Mucosa of descending colon (tissue), 3 donors: Measurements from ENCODE around the gene TTC33. TPM values are rescaled to one million over a fixed set of nuclear protein-coding genes. Genes with fewer than 3 reads are reported as not detected.
A peak's percentile ranks its signal among the peaks of the same experiment; 100 is the strongest.

Source experiments
- ATAC-seq: fragments of 200-7000 bp; cut with Tn5 transposase; one replicate; pipeline ENCODE4 v1.9.1; 2020; ENCODE audit warnings: mild to moderate bottlenecking, moderate library complexity
- DNase-seq, 3 donors: peaks; one replicate each; pipeline ENCODE4 v3.0.0-alpha.2; 2020
- H3K36me3 ChIP-seq: fragments of 200-600 bp; one replicate; pipeline ENCODE4 v1.8.0; 2021; ENCODE audit warnings: low read depth, mild to moderate bottlenecking
- H3K4me1 ChIP-seq: fragments of 200-600 bp; one replicate; pipeline ENCODE4 v1.8.0; 2021; ENCODE audit warnings: low read depth, mild to moderate bottlenecking
- H3K4me3 ChIP-seq: fragments of 200-600 bp; one replicate; pipeline ENCODE4 v1.8.0; 2021; ENCODE audit warnings: mild to moderate bottlenecking
- H3K9me3 ChIP-seq: fragments of 200-600 bp; one replicate; pipeline ENCODE4 v1.8.0; 2021; ENCODE audit warnings: mild to moderate bottlenecking
- CTCF ChIP-seq: fragments of 200-600 bp; IDR thresholded peaks from one replicate; pipeline ENCODE4 v1.8.0; 2022; ENCODE audit warnings: antibody characterized with exemption, mild to moderate bottlenecking
- intact Hi-C, 2 donors: fragments of 100-400 bp; cut with DNase I in 1 of 2; cut with micrococcal nuclease in 1 of 2; formaldehyde crosslinking; loops; one replicate each; pipeline versions ENCODE4 v1.11.0 to v1.11.1; 2022; cut with DNase I, micrococcal nuclease
- total RNA-seq, 3 donors: library from RNA; stranded (reverse); fragmentation: NEBNext Ultra II Directional in 2 of 3; extraction: Animal tissue kit (Norgen Biotek cat#: 25700) in 2 of 3; gene quantifications; one replicate each; pipeline versions ENCODE4 v1.2.1 to v1.2.4, GENCODE V29; 2021 to 2023
- donor health status: DM: no; HTN: no; CAD: no; lungs with moderate emphysema.
- donor health status: DM: no; HTN: no; CAD: no.
- donor health status: DM: no; HTN: yes; CAD: no.

Gene TTC33
- total RNA-seq, 3 donors from 2014 or later = 15.1 to 22.6 (median 17.2) TPM

DNA sequence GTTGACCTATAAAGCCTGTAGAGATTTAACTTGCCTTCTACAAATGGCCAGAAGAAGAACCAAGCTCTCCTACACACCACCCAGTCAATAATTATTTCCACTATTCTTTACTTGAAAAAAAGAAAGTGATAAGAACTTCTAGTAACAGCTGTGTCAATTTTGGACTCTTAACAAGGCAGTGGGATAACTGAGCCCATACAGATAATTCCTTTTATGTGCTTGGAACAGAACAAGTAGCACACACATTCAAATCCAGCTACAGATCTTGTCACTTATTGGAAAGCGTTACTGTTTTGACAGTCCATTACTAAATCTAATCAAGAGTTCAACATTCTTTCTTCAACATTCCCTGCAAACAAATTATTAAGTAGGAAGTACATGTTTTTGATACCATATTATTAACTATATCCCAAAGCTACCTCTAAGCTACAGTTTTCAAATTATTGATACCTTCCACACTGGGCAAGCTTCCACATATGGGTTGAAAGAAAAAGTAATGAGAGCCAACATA, 69.7 kb downstream of the TTC33 start:
- no peaks in the 10 kb centered on the region for H3K36me3 ChIP-seq
- no peak for TF ChIP-seq CTCF
- intact Hi-C loops = loop anchor here (5.0 to 10.0 kb wide), 4 partner anchors 244 to 971 kb away; no protein-coding TSS in a partner anchor
- ATAC-seq (no peak), DNase-seq (no peak)
- H3K4me1 ChIP-seq = peaks cover 26% of the 10 kb centered on the region
- no peaks in the 10 kb centered on the region for H3K9me3 ChIP-seq
- no peak overlapping the region for H3K4me3 ChIP-seq

DNA sequence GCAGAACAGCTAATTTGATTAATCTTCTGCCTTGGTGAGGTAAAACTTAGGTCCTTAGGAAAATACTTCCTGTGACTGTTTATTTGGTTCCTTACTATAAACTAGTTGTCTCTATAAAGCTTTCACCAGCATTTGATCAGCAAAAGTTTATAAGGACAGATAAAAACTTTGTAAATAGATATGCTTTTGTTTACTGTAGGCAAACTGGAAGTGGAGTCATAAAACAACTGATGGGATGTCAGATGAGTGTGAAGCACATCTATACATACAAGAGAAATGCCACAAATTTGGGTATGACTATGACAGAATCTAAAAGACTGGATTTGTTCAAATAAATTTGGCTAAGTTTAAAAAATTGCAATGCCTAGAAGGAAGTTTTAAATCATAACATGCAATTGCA, 70.6 kb downstream of the TTC33 start:
- no peak for TF ChIP-seq CTCF
- Histone ChIP-seq H3K9me3 (no peaks in the 10 kb centered on the region), H3K36me3 (no peaks in the 10 kb centered on the region), H3K4me1 (peaks cover 24% of the 10 kb centered on the region), H3K4me3 (no peak overlapping the region)
- ATAC-seq = no peak
- intact Hi-C loops = loop anchor here (5.0 to 10.0 kb wide), 4 partner anchors 243 to 970 kb away; no protein-coding TSS in a partner anchor
- DNase-seq = no peak

DNA sequence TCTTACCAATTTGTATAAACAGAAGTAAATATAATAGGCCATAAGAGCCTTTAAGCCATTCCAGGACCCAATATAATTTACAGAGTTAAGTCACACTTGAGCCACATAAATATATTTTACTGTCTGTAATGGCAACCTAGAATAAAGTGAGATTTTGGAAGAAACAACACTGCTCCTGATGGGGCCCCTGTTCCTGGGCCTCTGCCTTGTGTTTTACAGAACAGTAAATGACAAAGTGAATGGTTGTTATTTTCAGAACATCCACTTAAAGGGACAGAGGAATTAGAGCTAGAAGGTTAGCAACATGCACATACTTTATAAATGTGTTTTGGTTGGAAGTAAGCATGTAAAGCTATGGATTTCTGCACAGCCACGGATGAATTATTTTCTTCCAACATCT, 72.5 kb downstream of the TTC33 start:
- ATAC-seq (no peak), DNase-seq (no peak)
- Histone ChIP-seq H3K36me3 (no peaks in the 10 kb centered on the region), H3K4me3 (no peak overlapping the region), H3K4me1 (peaks cover 11% of the 10 kb centered on the region), H3K9me3 (no peaks in the 10 kb centered on the region)
- no peak for TF ChIP-seq CTCF
- intact Hi-C loops = loop anchor here (10.0 kb wide), 2 partner anchors 739 to 969 kb away; no protein-coding TSS in a partner anchor

- DNase-seq (no peak), ATAC-seq (no peak)
- H3K4me3 ChIP-seq = peak overlapping the region; percentile 58
- H3K9me3 ChIP-seq = no peaks in the 10 kb centered on the region
- TF ChIP-seq CTCF = no peak
- H3K36me3 ChIP-seq = no peaks in the 10 kb centered on the region
- peaks cover 18% of the 10 kb centered on the region for H3K4me1 ChIP-seq
- intact Hi-C loops = loop anchor here (10.0 kb wide), 2 partner anchors 738 to 968 kb away; no protein-coding TSS in a partner anchor
Measured at GRCh38 chr5:40682154-40683017, 73.4 kb downstream of the TTC33 start.

GRCh38 chr5:40681363-40682153, 74.2 kb downstream of the TTC33 start:
- no peak for TF ChIP-seq CTCF
- peak; percentile 57 to 77 (median 67) for DNase-seq
- ATAC-seq = peak; percentile 10
- intact Hi-C loops = loop anchor here (10.0 kb wide), 2 partner anchors 737 to 967 kb away; no protein-coding TSS in a partner anchor
- Histone ChIP-seq H3K4me1 (peaks cover 22% of the 10 kb centered on the region), H3K36me3 (no peaks in the 10 kb centered on the region), H3K9me3 (no peaks in the 10 kb centered on the region), H3K4me3 (peak overlapping the region; percentile 58)
